H4 (cell line): ENCODE data around the gene MICOS13. TPM values are rescaled to one million over a fixed set of nuclear protein-coding genes. Genes with fewer than 3 reads are reported as not detected.

Experiments
- DNase-seq: peaks from one replicate; pipeline ENCODE4 v3.0.0-alpha.2; 2015; ENCODE audit warnings: low spot score
- total RNA-seq: library from RNA; depleted of rRNA; stranded (reverse); fragments of >200 nt; shearing (Covaris generic); gene quantifications from 2 replicates; pipeline ENCODE4 v1.2.3, GENCODE V29; 2014

MICOS13 gene
- total RNA-seq, 1 experiment from 2014 or later: 52.7 TPM

GRCh38 chr19:5667751-5668271, 12.5 kb downstream of the MICOS13 start:
- no peak for DNase-seq

GRCh38 chr19:5666921-5667610, 13.2 kb downstream of the MICOS13 start:
- no peak for DNase-seq

GRCh38 chr19:5665781-5666513, 14.4 kb downstream of the MICOS13 start:
- no peak for DNase-seq

- DNase-seq: no peak
Measured at GRCh38 chr19:5664515-5664914, 15.8 kb downstream of the MICOS13 start.

GRCh38 chr19:5663904-5664303, 16.4 kb downstream of the MICOS13 start:
- DNase-seq: no peak

GRCh38 chr19:5661483-5661882, 18.8 kb downstream of the MICOS13 start:
- DNase-seq: no peak

DNA sequence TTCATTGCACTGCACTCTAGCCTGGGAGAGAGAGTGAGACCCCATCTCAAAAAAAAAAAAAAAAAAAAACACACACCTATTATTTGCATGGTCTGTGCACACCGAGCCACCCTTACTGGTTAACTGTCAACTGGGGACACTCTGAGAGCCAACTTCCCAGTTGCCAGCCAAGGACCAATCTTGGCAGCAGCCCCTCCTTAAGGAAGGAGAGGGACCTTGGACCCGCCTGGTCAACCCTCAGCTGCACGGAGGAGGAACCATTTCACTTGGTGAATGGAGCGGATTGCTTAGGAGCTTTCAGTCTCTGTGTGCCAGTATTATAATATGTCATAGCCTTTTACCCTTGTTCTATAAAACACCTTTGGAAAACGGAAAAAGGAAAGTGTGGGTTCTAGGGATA, 24.9 kb downstream of the MICOS13 start:
- no peak for DNase-seq

GRCh38 chr19:5654931-5655330, 25.4 kb downstream of the MICOS13 start:
- DNase-seq: no peak

- no peak for DNase-seq
Measured at GRCh38 chr19:5652261-5652660, 28.1 kb downstream of the MICOS13 start.

DNA sequence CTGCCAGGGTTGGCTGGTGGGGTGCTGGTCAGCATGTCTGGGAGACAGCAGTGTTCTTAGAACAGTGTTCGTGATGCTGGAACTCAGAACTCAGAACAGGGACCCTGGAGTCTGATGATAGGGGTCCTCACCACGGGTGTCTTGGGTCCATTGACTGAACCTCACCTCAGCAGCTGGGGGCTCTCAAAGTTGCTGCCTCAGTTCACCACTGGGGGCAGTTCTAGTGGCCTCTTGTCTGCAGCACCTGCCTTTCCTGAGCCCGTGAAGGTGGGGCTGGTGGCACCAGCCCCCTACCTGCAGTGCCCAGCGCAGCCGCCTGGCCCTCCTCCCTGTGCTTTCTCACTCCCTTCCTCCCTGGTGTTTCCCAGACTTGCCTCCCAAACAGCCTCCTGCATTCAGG, 29.0 kb downstream of the MICOS13 start:
- no peak for DNase-seq

GRCh38 chr19:5648464-5648863, 31.9 kb downstream of the MICOS13 start:
- DNase-seq: no peak

GRCh38 chr19:5646703-5647102, 33.6 kb downstream of the MICOS13 start:
- no peak for DNase-seq

- DNase-seq: no peak
Measured at GRCh38 chr19:5645409-5645808, 34.9 kb downstream of the MICOS13 start.

GRCh38 chr19:5644037-5644436, 36.3 kb downstream of the MICOS13 start:
- no peak for DNase-seq

GRCh38 chr19:5643060-5643459, 37.3 kb downstream of the MICOS13 start:
- DNase-seq: no peak

DNA sequence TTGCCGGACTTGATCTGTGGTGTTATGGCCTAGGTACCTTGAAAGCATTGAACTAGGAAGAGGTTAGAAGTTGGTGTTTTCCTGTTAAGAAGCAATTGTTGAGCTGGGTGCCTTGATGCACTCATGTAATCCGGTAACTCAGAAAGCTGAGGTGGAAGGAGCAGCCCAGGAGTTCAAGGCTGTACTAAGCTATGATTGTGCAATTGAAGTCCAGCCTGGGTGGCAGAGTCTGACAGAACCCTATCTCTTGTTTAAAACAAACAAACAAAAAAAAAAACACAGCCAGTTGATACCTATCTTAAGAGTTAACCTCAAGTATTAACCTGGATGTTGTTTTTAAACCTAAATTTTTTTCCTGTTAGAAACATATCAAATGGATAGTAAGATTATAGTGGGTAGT, 38.1 kb downstream of the MICOS13 start:
- no peak for DNase-seq

DNA sequence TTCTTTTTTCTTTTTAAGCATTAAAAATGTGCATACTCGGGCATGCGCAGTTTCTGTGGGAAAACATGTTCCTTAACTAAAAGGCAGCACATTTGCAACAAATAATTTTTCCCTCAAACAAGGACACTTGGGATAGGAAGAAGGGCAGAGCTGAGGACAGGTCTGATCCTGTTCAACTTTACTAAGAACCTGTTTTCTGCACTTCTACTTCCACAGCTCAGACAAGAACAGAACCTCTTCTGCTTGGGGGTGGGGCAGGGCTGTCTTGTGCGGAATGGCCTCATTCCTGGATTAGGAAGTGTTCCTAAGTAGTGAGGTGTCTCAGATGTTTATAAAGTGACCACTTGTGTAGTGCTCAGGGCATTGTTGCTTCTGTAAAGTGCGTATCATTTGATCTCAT, 39.1 kb downstream of the MICOS13 start:
- no peak for DNase-seq

DNA sequence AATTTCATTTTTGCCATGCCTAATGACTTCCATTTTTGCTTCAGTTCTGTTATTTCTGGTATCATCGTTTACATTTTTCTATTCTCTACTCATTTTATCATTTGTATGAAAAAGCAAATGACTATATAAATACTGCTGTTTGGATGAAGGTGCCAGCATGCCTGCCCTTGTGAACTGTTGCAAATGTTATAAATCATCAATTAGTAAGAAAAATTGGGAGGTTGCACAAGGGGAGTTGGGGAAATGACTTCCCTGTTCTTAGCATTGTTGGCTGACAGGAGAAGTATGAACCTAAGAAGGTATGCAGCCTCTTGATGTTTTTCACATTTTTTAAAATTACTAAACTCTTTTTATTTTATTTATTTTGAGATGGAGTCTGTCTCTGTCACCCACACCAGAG, 42.3 kb downstream of the MICOS13 start:
- no peak for DNase-seq

- no peak for DNase-seq
Measured at GRCh38 chr19:5635427-5635826, 44.9 kb downstream of the MICOS13 start.

- DNase-seq: no peak
Measured at GRCh38 chr19:5632657-5633056, 47.7 kb downstream of the MICOS13 start.

DNA sequence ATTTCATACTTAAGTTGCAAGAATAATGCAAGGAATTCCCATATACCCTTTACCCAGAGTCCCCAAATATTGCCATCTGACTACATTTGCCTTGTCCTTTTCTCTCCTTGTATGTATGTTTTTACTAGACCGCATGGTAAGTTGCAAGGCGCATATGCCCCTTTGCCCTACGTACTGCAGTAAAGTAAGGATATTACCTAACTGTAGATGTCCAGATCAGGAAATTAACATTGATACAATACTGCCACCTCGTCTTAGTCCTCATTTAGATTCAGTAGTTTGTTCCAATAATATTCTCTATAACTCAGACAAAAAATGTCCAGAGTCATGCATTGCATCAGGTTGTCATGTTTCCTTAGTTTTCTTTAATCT, 48.1 kb downstream of the MICOS13 start:
- no peak for DNase-seq

DNA sequence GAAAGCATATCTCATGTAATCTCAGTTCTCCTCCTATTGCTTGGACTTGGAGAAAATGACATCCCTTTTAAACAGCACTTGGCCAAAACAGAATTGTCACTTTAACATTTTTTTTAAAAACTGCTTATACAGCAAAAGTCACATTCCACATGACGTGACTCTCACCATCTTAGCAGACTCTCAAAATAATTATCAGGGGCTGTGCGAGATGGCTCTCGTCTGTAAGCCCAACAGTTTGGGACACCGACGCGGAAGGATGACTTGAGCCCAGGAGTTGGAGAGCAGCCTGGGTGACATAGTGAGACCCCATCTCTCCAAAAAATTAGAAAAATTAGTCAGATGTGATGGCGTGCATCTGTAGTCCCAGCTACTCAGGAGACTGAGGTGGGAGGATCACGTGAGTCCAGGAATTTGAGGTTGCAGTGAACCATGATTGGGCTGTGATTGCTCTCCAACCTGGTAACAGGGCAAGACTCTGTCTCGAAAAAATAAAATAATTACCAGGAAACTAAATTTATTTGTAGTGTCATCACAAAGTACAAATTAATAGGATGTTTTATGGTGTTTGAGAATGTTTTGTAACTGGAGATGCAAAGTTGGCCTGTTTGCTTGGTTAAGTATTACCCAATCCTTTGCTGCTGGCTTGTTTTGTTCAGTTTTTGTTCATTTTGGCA, 48.6 kb downstream of the MICOS13 start:
- DNase-seq: no peak
